Effector CD8-positive, alpha-beta T cell (primary cell): ENCODE data around the gene PRRX1.

Experiments
- DNase-seq: peaks from one replicate; lab custom pipeline; 2025; lab: John Stamatoyannopoulos, UW
- total RNA-seq, 4 experiments: gene quantifications; one replicate each; lab custom pipeline; 2026; lab: John Stamatoyannopoulos, UW

The PRRX1 gene
- 0 reads per million in 4 experiments for total RNA-seq

- no peak for DNase-seq
Measured at GRCh38 chr1:170664093-170664827, at the start of gene PRRX1. Gene PRRX1, plus strand, starts transcription at chr1:170664131. Its CDS starts 88 bp downstream, at chr1:170664219.

GRCh38 chr1:170617591-170618330 is 46.2 kb upstream of the PRRX1 start:
- DNase-seq = no peak

GRCh38 chr1:170618421-170618820 is 45.5 kb upstream of the PRRX1 start:
- DNase-seq = no peak

DNA sequence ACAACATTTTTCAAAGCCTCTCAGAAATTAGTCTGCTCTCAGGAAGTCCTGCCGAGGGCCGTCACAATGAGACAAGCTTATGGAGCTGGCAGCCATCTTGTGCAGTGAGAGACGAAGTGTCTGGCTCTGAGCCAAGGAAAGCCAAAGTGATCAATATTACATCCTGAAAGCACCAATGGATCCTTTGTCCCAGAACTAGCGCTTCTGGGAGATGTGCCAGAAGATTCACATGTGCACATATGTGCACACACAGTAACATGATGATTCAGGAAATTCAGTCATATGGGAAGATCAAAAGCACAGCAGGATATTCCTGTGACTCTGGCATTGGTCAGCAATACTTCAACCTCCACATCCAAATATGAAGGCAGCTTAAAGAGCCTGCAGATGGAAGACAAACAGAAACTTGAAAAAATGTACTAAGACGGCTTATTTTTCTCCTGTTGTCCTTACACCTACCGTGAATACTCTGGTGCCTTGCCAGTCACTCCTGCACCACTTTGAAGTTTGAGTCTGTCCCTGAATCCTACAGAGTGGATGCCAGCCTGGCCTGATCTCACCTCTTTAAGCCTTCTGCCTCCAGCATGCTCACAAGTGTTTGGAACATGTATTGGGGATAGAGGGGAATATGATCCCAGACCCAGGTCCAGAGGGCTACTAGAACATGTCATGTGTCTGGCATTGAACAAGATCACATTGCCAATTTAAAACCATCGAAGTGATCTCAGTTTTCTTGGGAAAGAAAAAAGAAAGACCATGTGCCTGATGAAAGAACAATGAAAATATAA is 44.5 kb upstream of the PRRX1 start:
- DNase-seq = no peak

GRCh38 chr1:170620164-170620563 is 43.8 kb upstream of the PRRX1 start:
- DNase-seq = no peak

- no peak for DNase-seq
Measured at GRCh38 chr1:170623171-170623570, 40.8 kb upstream of the PRRX1 start.

DNA sequence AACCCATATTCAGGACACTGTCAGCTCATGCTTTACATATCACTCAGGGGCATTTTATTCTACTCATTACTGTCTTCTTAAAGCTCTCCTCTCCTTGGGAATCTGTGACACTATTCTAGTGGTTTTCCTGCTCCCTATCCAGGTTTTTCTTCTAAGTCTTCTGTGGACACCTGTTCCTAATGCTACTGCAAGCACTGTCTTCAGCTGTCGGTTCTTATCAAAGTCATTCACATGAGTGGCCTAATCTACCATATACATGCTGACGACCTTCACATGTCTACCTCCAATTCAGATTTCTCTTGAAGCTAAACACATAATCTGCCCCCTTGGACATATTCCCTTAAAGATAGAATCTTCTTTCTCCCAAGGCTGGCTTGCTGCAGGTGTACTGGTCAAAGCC is 39.8 kb upstream of the PRRX1 start:
- DNase-seq = no peak

- no peak for DNase-seq
Measured at GRCh38 chr1:170630977-170631376, 33.0 kb upstream of the PRRX1 start.

- DNase-seq = no peak
Measured at GRCh38 chr1:170634293-170634692, 29.6 kb upstream of the PRRX1 start.

DNA sequence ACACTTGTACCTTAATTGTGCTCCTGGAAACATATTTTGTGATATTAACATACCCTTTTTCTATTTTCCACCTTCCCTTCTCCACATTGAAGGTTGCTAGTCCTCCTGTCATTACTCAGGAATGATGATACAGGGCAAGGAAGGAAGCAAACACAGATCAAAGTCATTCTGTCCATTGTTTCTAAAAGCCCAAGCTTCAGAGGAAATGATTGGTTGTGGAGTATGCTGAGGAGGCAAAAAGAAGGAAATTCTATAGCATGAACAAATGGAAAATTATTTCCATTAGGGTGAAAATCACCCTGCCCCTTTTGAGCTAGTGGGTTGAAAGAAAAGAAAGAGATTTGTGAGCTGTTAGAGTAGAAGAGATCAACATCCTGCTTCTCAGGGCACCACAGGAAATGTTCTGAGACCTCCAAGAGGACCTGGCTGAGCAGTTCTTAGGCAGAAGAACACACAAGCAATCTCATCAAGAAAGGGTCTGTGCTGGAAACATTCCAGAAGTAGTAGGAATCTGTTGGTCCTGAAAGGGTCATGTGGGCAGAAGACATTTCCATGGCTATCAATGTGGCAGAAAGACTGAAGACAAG is 29.0 kb upstream of the PRRX1 start:
- DNase-seq = no peak

DNA sequence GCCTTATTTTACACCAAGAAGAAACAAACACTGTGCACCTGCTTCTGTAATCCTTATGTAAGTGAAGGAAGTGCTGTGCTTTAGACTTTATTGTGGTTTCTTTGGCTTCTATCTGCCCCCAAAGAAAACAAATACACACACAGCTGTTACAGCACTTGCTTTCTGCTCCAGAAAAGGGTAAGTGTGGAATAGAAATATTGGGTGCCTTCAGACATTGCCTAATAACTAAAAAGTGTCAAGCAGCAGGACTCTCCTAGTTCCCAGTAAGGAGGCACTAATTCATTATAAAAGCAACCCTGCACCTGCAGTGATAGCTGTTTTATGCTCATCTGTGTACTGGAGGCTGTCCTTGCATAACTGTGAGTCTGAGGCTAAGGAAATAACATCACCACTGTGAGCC is 23.4 kb upstream of the PRRX1 start:
- DNase-seq = no peak

DNA sequence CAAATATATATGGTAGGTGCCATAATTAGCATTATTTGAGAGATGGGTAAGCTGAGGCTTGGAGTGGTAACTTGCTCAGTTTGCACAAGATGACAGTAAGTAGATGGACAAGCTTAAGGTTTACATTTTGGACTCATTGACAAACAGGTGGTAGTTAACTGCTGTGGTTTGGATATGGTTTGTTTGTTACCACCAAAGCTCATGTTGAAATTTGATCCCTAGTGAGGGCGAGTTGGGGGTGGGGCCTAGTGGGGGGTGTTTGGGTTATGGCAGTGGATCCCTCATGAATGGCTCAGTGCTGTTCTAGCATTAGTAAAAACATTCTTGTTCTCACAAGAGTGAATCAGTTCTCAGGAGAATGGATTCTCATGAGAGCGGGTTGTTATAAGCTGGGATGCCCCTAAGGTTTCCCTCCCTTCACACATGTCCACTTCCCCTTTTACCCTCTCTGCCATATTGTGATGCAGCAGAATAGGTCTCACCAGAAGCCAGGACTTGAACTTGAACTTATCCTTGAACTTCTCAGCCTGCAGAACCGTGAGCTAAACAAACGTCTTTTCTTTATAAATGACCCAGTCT is 6.6 kb upstream of the PRRX1 start:
- no peak for DNase-seq

GRCh38 chr1:170659399-170660035 is 4.4 kb upstream of the PRRX1 start:
- DNase-seq = no peak

GRCh38 chr1:170660281-170660713 is 3.6 kb upstream of the PRRX1 start:
- no peak for DNase-seq

DNA sequence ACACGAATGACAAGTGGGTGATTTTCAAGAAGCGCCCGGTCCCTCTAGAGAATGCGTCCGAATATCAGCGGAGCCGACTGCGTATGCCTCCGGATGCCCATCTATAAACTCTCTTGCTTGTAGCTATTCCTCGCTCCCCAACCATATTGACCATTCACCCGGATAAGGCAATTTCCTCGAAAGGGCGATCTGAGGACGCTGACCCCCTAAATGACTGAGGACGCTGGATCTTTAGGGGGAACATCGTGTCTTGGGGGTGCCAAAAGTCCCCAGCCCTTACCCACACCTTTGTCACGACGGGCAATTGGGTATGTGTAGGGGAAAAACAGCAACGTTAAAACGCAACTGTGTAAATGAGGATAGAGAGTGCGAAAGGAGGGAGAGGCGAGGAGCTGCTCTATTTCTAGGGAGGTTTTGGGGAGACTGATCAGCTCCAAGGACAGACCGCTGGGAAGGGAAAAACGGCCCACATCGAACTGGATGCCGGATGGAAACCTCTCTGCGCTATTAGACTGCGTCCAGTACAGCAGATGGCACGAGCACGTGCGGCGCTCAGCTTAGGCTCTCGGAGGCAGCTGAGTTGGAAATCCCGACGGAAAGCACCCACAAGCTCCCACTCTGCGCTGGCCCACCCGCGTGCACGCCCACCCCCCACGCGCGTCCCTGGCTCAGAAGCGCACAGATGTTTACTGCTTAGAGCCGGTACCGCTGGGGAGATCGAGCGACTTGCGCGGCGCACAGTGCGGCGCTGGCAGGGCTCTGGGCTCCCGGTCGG is 2.9 kb upstream of the PRRX1 start:
- no peak for DNase-seq

GRCh38 chr1:170661646-170662411 is 2.1 kb upstream of the PRRX1 start:
- DNase-seq = no peak

DNA sequence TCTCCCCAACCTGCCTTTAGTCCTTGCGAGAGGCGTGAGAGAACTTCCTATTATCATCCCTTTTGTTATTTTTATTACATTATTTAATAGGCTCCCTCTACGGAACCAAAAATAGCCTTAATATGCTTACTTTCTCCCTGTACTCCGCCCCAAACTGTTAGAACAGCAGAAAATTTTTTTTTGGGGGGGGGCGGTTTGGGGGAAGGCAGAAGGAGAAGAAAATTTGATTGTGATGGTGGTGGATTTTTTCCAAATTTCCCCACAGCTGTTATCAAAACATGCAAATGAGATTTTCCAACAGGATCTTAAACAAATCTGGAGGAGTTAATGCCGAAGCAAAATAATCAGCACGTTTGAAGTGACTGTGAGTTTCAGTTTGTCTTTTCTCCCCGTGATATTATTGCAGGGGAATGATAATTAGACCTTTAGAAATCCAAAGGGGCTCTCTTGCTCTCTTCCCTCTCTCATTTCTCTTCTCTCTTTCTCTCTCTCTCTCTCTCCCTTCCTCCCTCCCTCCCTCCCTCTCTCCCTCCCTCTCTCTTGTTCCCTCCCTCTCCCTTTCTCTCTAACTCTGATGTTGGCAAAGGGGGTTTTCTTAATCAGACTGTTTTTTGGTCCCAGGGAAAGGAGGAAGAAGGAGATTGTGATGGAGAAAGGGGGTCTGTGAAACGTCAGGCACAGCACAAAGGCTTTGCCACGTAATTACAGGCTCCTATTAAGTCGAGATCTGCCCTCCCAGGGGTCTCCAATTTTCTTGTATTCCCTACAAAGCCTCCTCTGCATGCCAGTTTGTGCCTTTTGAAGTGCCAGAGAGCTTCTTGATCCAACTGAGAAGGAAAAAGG is 1.1 kb upstream of the PRRX1 start:
- no peak for DNase-seq

DNA sequence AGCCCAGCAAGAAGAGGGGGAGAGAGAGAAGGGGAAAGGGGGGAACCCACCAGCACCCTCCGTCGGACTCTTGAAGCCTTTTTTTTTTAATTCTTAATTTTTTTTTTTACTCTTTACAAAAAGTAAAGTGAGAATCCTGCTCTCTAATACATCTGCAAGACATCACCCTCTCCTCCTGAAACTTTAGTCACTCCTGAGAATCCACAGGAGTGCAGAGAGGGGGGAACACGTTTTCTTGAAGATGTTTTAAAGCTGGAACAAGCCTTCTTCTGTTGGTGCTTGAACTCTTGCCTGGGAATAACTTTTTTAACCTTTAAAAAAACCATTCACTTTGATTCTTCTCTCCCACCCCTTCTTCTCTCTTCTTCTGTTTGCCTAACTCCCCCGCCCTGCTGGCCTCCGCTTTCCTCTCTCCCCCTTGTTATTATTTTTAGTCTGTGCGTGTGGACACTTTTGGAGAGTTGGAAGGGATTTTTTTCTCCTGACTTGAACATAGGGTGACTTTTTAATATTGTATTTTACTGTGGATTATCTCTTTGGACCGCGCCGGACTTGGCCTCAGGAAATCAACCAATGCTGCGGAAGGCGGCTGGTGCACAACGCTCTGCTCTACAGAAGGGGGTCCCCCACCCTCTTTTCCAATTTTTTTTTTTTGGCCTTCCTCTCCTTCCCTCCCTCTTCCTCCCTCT is 383 bp upstream of the PRRX1 start:
- DNase-seq = no peak
